Ecto neural progenitor cell (in vitro differentiated cells): Measurements from ENCODE around the gene FGF7.
"Not testable (repeated sequence)": the region's sequence is repeated elsewhere in the genome, so short reads cannot be mapped to it uniquely, and the experiment has no call there.

ENCODE experiments used
- DNase-seq: peaks from one replicate; pipeline ENCODE4 v3.0.0-alpha.2; 2018; ENCODE audit warnings: low spot score

FGF7 gene

GRCh38 chr15:49423021-49423420 is at the start of gene FGF7:
Gene FGF7 (plus strand): TSS chr15:49423242. CDS start chr15:49424298, 1,056 bp downstream.
- DNase-seq, result no peak

GRCh38 chr15:49379996-49380395 is 43.0 kb upstream of the FGF7 start:
- no peak for DNase-seq

- peak; percentile 39 for DNase-seq
These were observed 42.1 kb upstream of the FGF7 start for GRCh38 chr15:49380912-49381311.

- no peak for DNase-seq
These were observed 40.6 kb upstream of the FGF7 start for GRCh38 chr15:49382394-49382793.

- DNase-seq, result no peak
These were observed 39.8 kb upstream of the FGF7 start for GRCh38 chr15:49383266-49383665.

- no peak for DNase-seq
These were observed 35.6 kb upstream of the FGF7 start for GRCh38 chr15:49387471-49387870.

- DNase-seq, result not testable (repeated sequence)
These were observed 20.3 kb upstream of the FGF7 start for GRCh38 chr15:49402515-49403296.

- DNase-seq, result no peak
These were observed 16.5 kb upstream of the FGF7 start for GRCh38 chr15:49406352-49407118.

GRCh38 chr15:49410641-49411040 is 12.4 kb upstream of the FGF7 start:
- DNase-seq, result no peak

- DNase-seq, result no peak
These were observed 10.2 kb upstream of the FGF7 start for GRCh38 chr15:49412797-49413196.

GRCh38 chr15:49415149-49415548 is 7.9 kb upstream of the FGF7 start:
- no peak for DNase-seq

GRCh38 chr15:49415638-49416037 is 7.4 kb upstream of the FGF7 start:
- no peak for DNase-seq

- DNase-seq, result no peak
These were observed 4.2 kb upstream of the FGF7 start for GRCh38 chr15:49418811-49419210.

- DNase-seq, result peak; percentile 58
These were observed 1.1 kb upstream of the FGF7 start for GRCh38 chr15:49421991-49422390.

GRCh38 chr15:49423901-49424550 is 984 bp downstream of the FGF7 start:
- DNase-seq, result no peak

GRCh38 chr15:49424954-49425353 is 1.9 kb downstream of the FGF7 start:
- DNase-seq, result no peak

GRCh38 chr15:49427372-49427771 is 4.3 kb downstream of the FGF7 start:
- DNase-seq, result no peak

GRCh38 chr15:49428409-49429095 is 5.5 kb downstream of the FGF7 start:
- DNase-seq, result no peak

- DNase-seq, result no peak
These were observed 7.0 kb downstream of the FGF7 start for GRCh38 chr15:49430046-49430445.

- DNase-seq, result no peak
These were observed 12.1 kb downstream of the FGF7 start for GRCh38 chr15:49435174-49435573.

GRCh38 chr15:49436751-49437150 is 13.7 kb downstream of the FGF7 start:
- no peak for DNase-seq

- DNase-seq, result no peak
These were observed 16.1 kb downstream of the FGF7 start for GRCh38 chr15:49438962-49439631.
